ENCODE measurements around the gene SPATA21.
"Not testable (repeated sequence)": the region's sequence is repeated elsewhere in the genome, so short reads cannot be mapped to it uniquely, and the experiment has no call there.

The SPATA21 gene

DNA sequence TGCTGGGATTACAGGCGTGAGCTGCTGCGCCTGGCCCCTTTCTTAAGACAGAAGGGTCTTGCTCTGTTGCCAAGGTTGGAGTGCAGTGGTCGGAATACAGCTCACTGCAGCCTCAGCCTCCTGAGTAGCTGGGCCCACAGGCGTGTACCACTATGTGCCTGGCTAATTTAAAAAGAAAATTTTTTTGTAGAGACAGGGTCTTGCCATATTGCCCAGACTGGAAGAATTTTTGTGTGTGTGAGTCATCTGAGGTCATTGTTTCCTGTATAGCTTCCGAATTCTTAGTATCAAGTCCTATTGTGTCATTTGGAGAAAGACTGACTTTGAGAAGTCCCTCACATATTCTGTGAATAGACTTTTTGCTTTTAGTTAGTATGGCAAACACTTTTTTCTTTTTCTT lies 65.5 kb downstream of the SPATA21 start:
- no peak overlapping the region for H3K9ac ChIP-seq (ENCODE audit: low read depth, low read length)
- H3K4me3 ChIP-seq (ENCODE audit: low read depth, low read length), result no peak overlapping the region
- no peaks in the 10 kb centered on the region for H3K36me3 ChIP-seq (ENCODE audit: control insufficient read depth, insufficient read depth, low read length)
- peaks cover 14% of the 10 kb centered on the region for H3K4me1 ChIP-seq (ENCODE audit: control insufficient read depth, insufficient read depth, low read length)
- H3K27me3 ChIP-seq (ENCODE audit: control insufficient read depth, insufficient read depth, low read length), result no peaks in the 10 kb centered on the region
- no peaks in the 10 kb centered on the region for H3K9me3 ChIP-seq (ENCODE audit: control insufficient read depth, insufficient read depth, low read length)

DNA sequence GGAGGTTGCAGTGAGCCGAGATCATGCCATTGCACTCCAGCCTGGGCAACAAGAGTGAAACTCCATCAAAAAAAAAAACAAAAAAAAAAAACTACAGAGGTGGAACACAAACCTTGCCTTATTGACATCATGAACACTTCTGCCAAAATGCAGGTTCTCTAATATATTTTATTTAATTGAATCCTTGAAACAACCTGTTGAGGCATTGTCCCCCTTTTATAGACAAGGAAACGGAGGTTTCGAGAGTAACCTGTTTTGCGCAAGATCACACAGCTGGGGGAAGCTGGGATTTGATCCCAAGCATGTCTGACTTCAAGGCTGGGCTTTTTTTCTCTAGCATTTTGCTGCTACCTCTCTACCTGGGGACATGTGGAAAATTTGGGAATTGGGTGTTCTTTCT lies 67.4 kb downstream of the SPATA21 start:
- Histone ChIP-seq H3K9me3 (ENCODE audit: control insufficient read depth, insufficient read depth, low read length) (no peaks in the 10 kb centered on the region), H3K4me3 (ENCODE audit: low read depth, low read length) (no peak overlapping the region), H3K9ac (ENCODE audit: low read depth, low read length) (no peak overlapping the region), H3K4me1 (ENCODE audit: control insufficient read depth, insufficient read depth, low read length) (peaks cover 8% of the 10 kb centered on the region), H3K36me3 (ENCODE audit: control insufficient read depth, insufficient read depth, low read length) (no peaks in the 10 kb centered on the region), H3K27me3 (ENCODE audit: control insufficient read depth, insufficient read depth, low read length) (no peaks in the 10 kb centered on the region)

DNA sequence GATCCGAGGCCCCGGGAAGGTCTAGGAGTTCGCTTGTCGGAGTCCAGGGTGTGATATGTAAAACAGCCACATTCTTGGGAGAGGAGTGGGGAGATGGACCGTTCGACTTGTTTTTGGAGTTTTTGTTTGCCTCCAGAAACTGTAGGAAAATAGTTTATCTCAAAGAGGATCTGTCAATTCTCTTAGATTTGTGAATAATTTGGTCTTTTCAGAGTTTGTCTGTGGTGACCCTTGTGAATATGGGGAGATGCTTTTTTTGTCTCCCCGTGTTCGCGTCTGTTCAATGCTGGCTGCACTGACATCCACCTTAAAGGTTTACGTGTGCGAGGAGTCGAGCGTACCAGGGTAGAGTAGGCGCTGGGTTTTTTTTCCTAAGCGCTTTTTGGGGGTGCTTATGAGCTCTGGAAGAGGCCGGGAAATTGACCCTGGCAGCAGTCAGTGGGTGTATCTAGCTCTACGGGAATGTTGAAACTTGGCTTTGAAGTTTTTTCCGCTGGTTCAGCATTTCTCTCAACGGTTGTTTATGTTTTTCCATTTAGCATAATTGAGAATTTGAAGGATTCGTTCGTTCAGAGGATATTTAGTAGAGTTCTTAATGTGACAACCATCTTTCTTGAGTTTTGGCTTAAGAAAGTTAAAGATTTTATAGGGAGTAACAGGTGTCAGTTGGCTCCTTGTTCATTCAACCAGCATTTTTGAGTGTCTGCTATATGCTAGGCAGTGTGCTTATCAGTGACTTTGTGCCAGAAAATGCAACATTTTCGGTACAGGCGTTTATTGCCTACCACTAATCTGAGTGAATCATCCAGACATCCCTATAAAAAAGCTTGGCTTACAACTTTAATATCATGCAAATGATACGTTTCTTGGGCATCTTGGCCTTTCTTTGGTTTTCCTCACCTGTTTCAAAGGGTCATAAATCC lies 69.0 kb downstream of the SPATA21 start:
- Histone ChIP-seq H3K27me3 (ENCODE audit: control insufficient read depth, insufficient read depth, low read length) (no peaks in the 10 kb centered on the region), H3K4me1 (ENCODE audit: control insufficient read depth, insufficient read depth, low read length) (peaks cover 8% of the 10 kb centered on the region), H3K4me3 (ENCODE audit: low read depth, low read length) (peak overlapping the region; percentile 74), H3K9me3 (ENCODE audit: control insufficient read depth, insufficient read depth, low read length) (no peaks in the 10 kb centered on the region), H3K36me3 (ENCODE audit: control insufficient read depth, insufficient read depth, low read length) (no peaks in the 10 kb centered on the region), H3K9ac (ENCODE audit: low read depth, low read length) (peak overlapping the region; percentile 84)

DNA sequence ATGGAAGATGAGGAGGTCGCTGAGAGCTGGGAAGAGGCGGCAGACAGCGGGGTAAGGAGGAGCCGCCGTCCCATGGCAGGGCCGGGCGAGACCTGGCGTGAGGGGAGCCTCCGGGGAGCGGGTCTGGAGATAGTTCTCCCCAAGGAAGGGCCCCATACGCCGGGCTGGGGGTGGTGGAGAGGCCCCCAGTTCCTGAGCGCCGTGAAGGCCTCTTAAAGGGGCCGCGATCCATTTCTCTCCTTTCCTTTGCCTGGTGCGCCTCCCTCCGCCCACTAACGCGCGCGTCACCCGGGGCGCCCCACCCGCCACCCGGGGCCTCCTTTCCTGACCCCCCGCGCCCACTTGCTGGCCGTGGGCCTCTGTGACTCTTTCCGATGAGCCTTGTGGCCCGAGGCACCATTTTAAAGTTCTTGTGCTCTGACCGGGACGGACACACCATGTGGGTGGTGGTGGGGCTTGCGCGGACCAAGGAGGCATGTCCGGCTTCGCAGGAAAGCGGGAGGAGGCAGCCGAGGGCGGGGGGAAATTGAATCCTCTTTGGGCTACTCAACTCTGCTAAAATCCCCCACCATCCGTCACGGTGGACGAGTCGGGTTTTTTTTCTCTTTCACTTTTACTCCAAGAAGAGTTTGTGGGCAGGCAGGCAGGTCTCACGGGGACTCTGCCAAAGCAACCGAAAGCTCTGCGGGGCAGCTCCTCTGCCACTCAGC lies 69.8 kb downstream of the SPATA21 start:
- H3K9me3 ChIP-seq (ENCODE audit: control insufficient read depth, insufficient read depth, low read length), result no peaks in the 10 kb centered on the region
- H3K4me1 ChIP-seq (ENCODE audit: control insufficient read depth, insufficient read depth, low read length), result peaks cover 8% of the 10 kb centered on the region
- H3K36me3 ChIP-seq (ENCODE audit: control insufficient read depth, insufficient read depth, low read length), result no peaks in the 10 kb centered on the region
- no peaks in the 10 kb centered on the region for H3K27me3 ChIP-seq (ENCODE audit: control insufficient read depth, insufficient read depth, low read length)
- peak overlapping the region; percentile 74 for H3K4me3 ChIP-seq (ENCODE audit: low read depth, low read length)
- peak overlapping the region; percentile 84 for H3K9ac ChIP-seq (ENCODE audit: low read depth, low read length)

DNA sequence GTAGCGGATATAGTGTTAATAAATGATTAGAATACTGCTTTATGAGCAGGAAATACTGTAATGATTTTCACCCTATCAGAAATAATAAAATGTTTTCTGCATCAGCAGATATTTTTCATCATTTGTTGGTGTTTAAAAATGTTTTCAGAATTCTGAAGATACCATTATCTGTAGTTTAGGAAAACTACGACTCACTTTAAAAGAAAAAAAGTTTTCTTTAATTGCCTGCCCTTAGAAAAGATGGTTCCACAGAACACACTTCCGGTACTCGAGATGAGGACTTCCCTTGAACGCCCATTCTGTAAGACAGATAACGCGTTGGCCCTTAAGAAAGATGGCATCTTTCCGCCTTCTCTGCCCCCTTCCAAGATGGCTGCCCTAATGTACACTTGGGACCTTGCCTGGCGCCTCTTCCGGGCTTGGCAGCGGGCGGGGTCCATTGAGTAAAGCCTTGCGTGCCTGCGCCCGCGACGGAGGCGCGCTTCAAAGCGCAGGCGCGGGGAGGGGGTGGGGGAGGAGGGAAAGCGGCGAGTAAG lies 70.4 kb downstream of the SPATA21 start, which contains the start of gene SZRD1:
Gene SZRD1 (plus strand): TSS at position 521 of the 536 bp plus-strand sequence. CDS start 16 bp downstream, outside the sequence.
- Histone ChIP-seq H3K4me3 (ENCODE audit: low read depth, low read length) (peak within 1 kb of the TSS; percentile 74), H3K9me3 (ENCODE audit: control insufficient read depth, insufficient read depth, low read length) (no peaks in the 10 kb centered on the region), H3K4me1 (ENCODE audit: control insufficient read depth, insufficient read depth, low read length) (peaks cover 8% of the 10 kb centered on the region), H3K36me3 (ENCODE audit: control insufficient read depth, insufficient read depth, low read length) (no peaks in the 10 kb centered on the region), H3K9ac (ENCODE audit: low read depth, low read length) (peak within 1 kb of the TSS; percentile 84), H3K27me3 (ENCODE audit: control insufficient read depth, insufficient read depth, low read length) (no peaks in the 10 kb centered on the region)

DNA sequence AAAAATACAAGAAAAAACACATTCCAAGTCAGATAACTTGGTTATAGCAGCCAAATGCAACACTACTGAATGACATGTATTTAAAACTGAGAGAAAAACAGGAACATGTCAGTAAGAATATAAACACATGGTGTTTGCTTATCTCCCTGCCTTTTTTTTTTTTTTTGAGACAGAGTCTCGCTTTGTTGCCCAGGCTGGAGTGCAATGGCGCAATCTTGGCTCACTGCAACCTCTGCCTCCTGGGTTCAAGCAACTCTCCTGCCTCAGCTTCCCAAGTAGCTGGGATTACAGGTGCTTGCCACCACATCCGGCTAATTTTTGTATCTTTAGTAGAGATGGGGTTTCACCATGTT lies 72.1 kb downstream of the SPATA21 start:
- not testable (repeated sequence) for H3K9ac ChIP-seq (ENCODE audit: low read depth, low read length); H3K36me3 ChIP-seq (ENCODE audit: control insufficient read depth, insufficient read depth, low read length); H3K4me3 ChIP-seq (ENCODE audit: low read depth, low read length); H3K9me3 ChIP-seq (ENCODE audit: control insufficient read depth, insufficient read depth, low read length); H3K27me3 ChIP-seq (ENCODE audit: control insufficient read depth, insufficient read depth, low read length); H3K4me1 ChIP-seq (ENCODE audit: control insufficient read depth, insufficient read depth, low read length)

DNA sequence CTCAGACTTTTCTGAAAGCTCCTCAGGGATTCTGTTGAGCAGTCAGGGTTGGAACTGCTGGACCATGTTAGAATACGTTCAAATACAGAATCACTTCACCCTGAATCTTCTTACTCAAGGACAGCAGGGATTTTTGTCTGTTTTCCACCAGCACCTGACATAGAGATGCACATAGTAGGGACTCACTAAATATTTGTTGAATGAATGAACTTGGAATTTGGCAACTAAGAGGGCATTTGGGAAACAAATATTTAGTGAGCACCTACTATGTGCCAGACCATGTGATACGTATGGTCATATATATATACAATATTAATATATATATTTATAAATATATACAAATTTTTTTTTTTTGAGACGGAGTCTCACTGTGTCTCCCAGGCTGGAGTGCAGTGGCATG lies 80.4 kb downstream of the SPATA21 start:
- no peaks in the 10 kb centered on the region for H3K27me3 ChIP-seq (ENCODE audit: control insufficient read depth, insufficient read depth, low read length)
- no peak overlapping the region for H3K9ac ChIP-seq (ENCODE audit: low read depth, low read length)
- H3K36me3 ChIP-seq (ENCODE audit: control insufficient read depth, insufficient read depth, low read length), result no peaks in the 10 kb centered on the region
- no peaks in the 10 kb centered on the region for H3K4me1 ChIP-seq (ENCODE audit: control insufficient read depth, insufficient read depth, low read length)
- no peak overlapping the region for H3K4me3 ChIP-seq (ENCODE audit: low read depth, low read length)
- no peaks in the 10 kb centered on the region for H3K9me3 ChIP-seq (ENCODE audit: control insufficient read depth, insufficient read depth, low read length)

DNA sequence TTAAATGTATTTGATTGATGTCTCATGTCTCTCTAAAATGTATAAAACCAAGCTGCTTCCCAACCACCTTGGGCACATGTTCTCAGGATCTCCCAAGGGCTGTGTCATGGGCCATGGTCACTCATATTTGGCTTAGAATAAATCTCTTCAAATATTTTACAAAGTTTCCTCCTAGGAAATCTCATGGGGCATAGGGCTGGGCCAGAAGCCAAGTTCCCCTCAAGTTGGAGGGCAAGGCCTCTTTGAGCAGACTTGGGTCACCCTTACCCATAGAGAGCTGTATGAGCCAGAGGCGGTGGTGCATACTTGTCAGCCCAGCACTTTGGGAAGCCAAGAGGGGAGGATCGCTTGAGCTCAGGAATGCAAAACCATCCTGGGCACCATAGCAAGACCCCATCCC lies 82.6 kb downstream of the SPATA21 start:
- no peaks in the 10 kb centered on the region for H3K36me3 ChIP-seq (ENCODE audit: control insufficient read depth, insufficient read depth, low read length)
- H3K4me1 ChIP-seq (ENCODE audit: control insufficient read depth, insufficient read depth, low read length), result no peaks in the 10 kb centered on the region
- no peak overlapping the region for H3K9ac ChIP-seq (ENCODE audit: low read depth, low read length)
- no peaks in the 10 kb centered on the region for H3K9me3 ChIP-seq (ENCODE audit: control insufficient read depth, insufficient read depth, low read length)
- no peaks in the 10 kb centered on the region for H3K27me3 ChIP-seq (ENCODE audit: control insufficient read depth, insufficient read depth, low read length)
- H3K4me3 ChIP-seq (ENCODE audit: low read depth, low read length), result no peak overlapping the region

DNA sequence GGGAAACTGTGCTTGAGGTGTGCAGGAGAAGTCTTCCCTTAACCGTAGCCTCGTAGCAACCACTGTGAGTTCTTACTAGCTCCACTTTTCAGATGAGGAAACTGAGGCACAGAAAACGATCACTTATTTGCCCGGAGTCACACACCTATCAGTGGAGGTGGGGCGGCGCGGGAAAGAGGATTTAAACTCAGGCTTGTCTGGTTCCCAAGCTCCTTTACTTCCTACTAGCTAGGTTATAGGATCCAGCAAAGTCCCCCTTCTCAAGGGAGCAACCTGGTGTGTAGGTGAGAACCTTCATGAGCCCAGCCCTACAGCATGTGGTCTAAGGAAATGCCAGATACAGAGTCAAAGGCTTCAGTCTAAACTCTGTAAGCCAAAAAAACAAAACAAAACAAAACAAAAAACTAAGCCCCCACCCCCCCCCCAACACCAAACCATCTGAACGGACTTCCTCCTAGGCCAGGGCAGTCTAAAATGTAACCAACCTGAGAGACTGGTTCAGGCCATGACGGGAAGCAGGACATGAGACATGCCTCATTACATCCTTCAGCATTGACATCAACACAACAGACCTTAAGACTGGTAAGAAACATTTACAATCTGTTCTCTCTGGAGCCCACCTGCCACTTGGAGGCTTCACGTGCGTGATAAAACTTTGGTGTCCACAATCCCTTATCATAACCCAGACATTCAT lies 84.2 kb downstream of the SPATA21 start:
- peak overlapping the region; percentile 41 for H3K9ac ChIP-seq (ENCODE audit: low read depth, low read length)
- H3K4me3 ChIP-seq (ENCODE audit: low read depth, low read length), result peak overlapping the region; percentile 93
- H3K4me1 ChIP-seq (ENCODE audit: control insufficient read depth, insufficient read depth, low read length), result no peaks in the 10 kb centered on the region
- H3K27me3 ChIP-seq (ENCODE audit: control insufficient read depth, insufficient read depth, low read length), result no peaks in the 10 kb centered on the region
- H3K9me3 ChIP-seq (ENCODE audit: control insufficient read depth, insufficient read depth, low read length), result no peaks in the 10 kb centered on the region
- no peaks in the 10 kb centered on the region for H3K36me3 ChIP-seq (ENCODE audit: control insufficient read depth, insufficient read depth, low read length)

DNA sequence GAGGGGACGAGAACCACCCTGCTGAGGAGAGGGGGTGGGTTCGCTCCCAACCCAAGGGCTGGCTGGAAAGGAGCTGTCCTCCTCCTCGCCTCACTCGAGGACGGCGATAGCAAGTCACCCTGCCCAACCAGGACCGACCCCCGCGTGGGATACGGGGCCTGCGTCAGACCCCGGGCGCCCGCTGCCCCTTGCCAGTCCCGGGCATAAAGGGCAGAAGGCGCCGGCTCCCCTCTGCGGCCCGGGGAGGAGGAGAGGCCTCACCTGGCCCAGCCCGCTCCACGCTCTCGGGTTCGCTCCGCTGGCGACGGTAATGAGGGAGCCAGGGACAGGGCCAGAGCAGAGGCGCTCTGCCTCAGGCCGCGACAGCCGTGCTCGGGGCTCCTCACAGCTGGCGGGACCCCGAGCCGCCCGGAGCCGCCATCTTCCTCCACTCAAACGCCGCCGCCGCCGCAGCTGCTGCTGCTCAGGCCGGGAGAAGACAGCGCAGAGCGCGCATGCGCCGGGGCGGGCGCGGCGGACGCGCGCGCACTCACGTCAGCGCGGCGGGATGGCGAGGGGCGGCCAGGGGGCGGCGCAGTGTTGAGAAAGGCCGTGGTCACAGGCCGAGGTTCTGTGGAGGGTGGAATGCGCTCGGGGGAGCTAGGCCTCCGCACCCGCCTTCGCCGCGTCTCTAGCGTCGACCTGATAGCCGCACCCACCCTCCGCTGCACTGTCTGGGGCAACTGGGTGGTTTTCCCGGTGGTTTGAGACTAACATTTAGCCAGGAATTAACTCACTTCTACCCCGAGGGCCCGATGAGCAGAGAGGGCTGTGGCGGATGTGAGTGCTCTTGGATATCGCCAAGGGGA lies 85.0 kb downstream of the SPATA21 start, which contains the start of gene FBXO42:
Gene FBXO42 (minus strand): TSS at position 487 of the 848 bp plus-strand sequence. CDS start 37,062 bp downstream, outside the sequence.
- Histone ChIP-seq H3K9ac (ENCODE audit: low read depth, low read length) (peak within 1 kb of the TSS; percentile 56), H3K36me3 (ENCODE audit: control insufficient read depth, insufficient read depth, low read length) (no peaks in the 10 kb centered on the region), H3K9me3 (ENCODE audit: control insufficient read depth, insufficient read depth, low read length) (no peaks in the 10 kb centered on the region), H3K27me3 (ENCODE audit: control insufficient read depth, insufficient read depth, low read length) (no peaks in the 10 kb centered on the region), H3K4me1 (ENCODE audit: control insufficient read depth, insufficient read depth, low read length) (no peaks in the 10 kb centered on the region), H3K4me3 (ENCODE audit: low read depth, low read length) (peak within 1 kb of the TSS; percentile 93)
